GM18909 (cell line): ENCODE data around the gene A3GALT2.

Source experiments
- ATAC-seq: cut with Tn5 transposase; IDR thresholded peaks from one replicate; pipeline ENCODE4 v1.9.1; 2021; ENCODE audit warnings: mild to moderate bottlenecking; ENCODE audit not compliant: unreplicated experiment, poor library complexity

The A3GALT2 gene

DNA sequence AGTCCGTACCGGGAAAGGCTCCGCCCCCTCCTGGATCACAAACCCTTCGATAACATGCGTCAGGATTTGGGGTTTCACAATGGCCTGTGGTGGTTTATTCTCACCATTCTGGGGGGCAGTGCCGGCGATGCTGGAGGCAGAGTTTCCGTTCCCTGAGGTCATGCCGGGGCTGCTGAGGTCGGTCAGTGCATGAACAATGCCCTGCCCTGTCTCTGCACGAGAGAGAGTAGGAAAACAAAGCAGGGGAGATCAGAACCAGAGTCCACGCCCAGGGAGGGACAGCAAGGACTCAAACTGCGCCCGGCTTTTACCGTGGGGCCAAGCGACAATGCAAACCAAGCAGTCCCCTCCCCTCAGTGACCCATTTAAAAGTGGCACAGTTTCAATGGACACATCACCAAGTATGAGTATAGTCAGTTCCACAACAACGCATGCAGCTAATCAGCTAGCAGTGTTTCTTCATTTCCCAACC lies 13.2 kb upstream of the A3GALT2 start:
- ATAC-seq: no peak

GRCh38 chr1:33332881-33333280 lies 12.0 kb upstream of the A3GALT2 start:
- ATAC-seq: no peak

- ATAC-seq: no peak
These were observed 11.5 kb upstream of the A3GALT2 start for GRCh38 chr1:33332357-33332789.

- ATAC-seq: no peak
These were observed 10.8 kb upstream of the A3GALT2 start for GRCh38 chr1:33331444-33332356.

- ATAC-seq: no peak
These were observed 10.0 kb upstream of the A3GALT2 start for GRCh38 chr1:33330906-33331305.

- no peak for ATAC-seq
These were observed 9.5 kb upstream of the A3GALT2 start for GRCh38 chr1:33330361-33330890.

DNA sequence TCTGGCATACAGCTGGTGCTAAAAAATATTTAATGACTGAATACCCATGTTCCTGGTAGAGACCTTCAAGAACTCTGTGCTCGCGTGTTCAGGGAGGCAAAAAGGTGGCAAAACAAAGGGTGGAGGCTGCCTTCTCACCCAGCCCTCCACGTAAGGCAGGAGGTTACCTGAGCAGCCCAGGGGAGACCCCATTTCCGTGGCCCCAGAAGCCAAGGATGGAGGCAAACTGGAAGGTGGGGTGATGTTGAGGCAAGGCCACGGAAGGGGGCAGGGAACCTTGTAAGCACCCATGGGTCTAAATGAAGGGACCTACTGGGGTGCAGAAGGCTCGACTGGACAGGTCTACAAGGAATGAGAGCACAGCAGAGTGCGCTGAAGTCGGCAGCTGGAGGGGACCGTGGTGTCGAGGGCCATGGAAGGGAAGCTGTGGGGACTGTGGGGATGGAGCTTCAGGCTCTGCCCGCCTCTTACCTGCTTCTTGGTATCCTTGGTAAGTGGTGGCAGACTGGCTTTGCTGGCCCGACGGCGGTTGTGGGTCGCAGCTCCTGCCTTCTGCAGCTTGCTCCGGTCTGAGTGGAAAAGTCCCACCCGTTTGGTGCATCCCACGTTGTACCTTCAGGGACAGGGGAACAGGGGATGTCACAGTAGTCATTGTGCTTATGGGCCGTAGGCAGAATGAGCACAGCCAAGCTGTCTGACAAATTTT lies 8.9 kb upstream of the A3GALT2 start:
- ATAC-seq: no peak

- no peak for ATAC-seq
These were observed 7.9 kb upstream of the A3GALT2 start for GRCh38 chr1:33328817-33329216.

DNA sequence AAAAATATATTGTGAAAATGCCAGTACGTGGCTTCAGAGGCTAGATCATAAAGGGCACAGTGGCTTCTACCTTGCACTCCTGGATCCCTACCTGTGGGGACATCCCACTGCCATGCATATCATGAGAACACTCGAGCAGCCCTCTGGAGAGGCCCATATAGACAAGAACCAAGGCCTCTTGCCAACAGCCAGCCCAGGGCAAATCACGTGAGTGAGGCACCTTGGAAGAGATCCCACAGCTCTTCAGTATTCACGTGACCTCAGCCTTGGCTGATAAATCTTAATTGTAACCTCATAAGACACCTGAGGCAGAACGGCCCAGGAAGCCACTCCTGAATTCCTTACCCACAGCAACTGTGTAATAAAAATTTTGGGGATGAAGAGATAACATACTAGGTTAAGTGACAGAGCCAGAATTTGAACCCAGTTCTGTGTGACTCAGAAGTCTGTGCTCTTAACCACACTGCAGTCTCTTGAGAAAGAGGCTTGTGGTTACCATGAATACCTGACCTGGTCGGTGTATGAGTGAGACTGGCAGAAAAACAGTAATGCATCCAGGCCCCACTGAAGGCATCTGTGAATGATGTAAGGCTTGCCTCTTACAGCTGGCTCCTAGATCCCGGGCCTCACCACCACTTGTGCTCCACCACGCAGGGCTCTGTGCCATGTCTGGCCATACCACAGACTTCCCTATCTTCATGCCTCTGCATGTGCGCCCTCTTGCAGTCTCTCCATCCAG lies 6.9 kb upstream of the A3GALT2 start:
- ATAC-seq: no peak

DNA sequence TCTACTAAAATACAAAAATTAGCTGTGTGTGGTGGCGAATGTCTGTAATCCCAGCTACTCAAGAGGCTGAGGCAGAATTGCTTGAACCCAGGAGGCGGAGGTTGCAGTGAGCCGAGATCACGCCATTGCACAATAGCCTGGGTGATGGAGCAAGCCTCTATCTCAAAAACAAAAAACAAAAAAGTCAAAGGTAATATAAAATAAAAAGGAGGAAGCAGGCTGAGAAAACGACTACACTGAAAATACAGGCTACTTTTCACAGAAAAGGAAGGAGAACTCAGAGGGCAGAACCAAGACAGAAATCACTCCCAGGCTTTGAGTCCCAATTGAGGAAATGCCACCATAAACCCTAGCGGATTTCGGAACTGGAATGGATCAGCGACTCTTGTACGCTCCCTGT lies 5.9 kb upstream of the A3GALT2 start:
- no peak for ATAC-seq

- ATAC-seq: no peak
These were observed 4.0 kb upstream of the A3GALT2 start for GRCh38 chr1:33324677-33325575.

DNA sequence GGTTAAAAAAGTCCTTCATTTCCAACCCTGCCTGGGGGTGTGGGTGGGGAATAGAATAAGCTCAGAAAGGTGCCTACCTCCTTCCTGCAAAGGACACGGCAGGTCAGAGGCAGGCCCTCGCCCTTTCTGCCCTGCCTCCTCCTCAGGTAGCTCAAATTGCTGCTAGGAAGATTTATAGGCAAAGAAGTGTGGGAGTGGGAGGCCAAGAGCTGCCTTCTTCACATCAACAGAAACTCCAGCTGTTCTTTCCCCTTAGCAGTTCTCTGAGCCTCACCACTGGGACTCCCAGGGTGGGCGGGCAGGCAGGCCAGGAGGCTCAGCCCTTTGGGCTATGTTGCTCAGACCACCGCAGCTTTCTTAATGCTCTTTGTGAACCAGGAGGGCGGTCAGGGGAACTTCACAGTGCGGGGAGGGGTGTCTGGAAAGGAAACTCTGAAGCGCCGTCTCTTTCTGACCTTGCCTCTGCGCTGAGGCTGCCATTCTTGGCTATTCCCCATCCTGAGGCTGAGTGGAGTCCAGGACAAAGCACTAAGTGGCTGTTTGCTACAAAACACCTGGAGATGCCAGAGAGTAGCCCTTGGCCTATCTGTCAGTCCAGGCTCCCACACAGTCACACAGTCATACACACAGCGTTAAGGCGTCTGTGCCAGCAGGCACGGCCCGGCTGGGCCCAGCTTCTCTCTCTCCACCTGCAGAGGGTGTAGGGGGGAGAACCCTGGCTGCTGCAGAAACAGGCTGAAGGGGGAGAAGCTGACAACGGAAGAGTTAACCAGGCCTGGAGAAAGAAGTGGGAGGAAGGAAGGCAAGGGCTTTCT lies 3.0 kb upstream of the A3GALT2 start:
- no peak for ATAC-seq

DNA sequence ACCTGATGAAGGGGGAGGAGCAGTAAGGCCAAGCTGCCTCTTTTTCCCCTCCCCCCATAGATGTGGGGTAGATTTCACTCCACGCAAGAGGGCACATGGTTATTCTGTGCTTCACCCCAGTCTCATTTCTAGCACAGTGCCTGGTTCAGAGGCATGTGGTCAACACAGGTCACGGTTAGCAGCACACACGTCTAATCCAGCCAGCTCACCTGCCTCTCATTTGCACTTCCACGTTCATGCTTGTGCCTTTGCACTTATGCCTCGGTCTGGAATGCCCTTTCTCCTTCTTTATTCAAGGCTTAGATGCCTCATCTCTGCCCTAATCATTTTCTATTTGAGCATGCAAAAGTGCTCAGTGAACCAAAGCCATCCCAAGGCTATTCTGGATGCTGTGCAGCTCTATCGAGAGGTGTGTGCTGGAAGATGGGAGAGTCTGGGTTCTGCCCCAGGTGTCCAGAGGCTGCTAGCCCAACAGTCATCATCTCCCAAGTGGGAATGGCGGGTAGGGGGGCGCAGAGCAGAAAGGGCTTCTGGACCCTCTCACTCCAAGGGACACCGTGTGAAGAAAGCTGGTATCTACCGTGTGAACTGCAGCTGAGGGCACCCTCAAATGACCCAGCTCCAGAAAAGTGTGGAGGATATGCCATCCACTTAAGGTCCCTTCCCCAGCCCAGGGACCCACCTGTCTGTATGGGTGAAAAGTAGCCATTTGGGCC lies 2.1 kb upstream of the A3GALT2 start:
- ATAC-seq: no peak

DNA sequence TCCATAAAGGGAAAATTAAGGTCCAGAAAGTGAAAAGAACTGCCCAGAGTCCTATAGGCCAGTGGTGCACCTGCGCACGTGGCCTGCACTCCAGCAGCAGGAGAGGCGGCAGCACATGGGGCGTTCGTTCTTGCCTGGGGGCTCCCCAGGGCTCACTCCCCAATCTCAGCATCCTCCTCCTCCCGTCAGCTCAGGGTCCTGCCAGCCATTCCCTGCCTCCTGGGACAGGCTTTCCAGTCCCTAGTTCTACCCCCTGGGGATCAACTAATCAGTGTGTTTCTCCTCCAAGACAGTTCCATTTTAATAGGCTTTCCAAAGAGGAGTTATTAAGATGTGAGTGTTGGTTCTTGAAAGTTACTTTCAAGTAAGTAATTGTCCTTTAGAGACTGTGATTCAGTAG lies 1.2 kb upstream of the A3GALT2 start:
- no peak for ATAC-seq

GRCh38 chr1:33321178-33321577 lies 280 bp upstream of the A3GALT2 start:
- no peak for ATAC-seq

DNA sequence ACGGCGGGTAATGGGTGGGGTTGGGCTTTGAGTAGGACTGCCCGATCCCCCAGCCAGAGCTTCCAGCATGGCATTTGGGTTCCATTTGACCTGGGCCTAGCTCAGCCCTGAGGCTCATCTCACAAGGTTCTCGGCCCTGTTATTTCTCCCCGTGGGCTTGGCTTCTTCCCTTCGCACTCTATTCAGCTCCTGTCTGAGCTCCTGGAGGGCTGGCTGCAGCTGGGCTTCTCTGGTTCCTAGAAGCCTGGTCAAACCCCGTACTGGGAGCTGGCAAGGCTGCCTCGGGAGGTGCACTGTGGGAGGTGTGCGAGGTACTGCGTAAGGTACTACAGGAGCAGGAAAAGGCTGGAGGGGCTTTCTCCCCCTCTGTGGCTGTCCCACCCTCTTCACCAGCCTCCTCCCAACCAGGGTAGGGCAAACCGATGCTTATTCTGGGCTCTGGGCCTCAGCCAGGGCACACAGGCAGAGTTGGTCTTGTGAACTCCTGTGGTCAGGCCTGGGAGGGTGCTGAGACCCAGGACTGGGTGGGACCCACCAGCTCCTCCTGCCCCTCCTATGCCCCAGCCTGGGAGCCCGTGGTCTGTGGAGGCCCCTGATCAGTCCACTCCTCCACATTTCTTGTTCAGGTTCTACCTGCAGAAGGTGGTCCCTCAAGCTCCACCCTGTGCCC lies 814 bp downstream of the A3GALT2 start:
- ATAC-seq: no peak

- no peak for ATAC-seq
These were observed 1.5 kb downstream of the A3GALT2 start for GRCh38 chr1:33319186-33319948.
